K562 (cell line): ENCODE results near the gene ZNF74. TPM values are rescaled to one million over a fixed set of nuclear protein-coding genes. Genes with fewer than 3 reads are reported as not detected.

Source experiments
- ATAC-seq: fragments of 200-7000 bp; cut with Tn5 transposase; 3 replicates; pipeline ENCODE4 v1.9.1; 2020; ENCODE audit warnings: moderate library complexity
- BruUV-seq: library from RNA; stranded (reverse); fragments of 400-500 nt; replicated peaks from 2 replicates; lab custom pipeline; 2021; lab: Mats Ljungman, UMichigan
- CTCF ChIA-PET: fragments of 300-600 bp; formaldehyde crosslinking; extraction: SDS; loops from one replicate; lab custom pipeline; 2021; ENCODE audit warnings: low intra/inter-chr PET ratio; lab: Yijun Ruan, JAX
- POLR2A ChIA-PET: fragments of 300-600, 350-650 bp; sonication (Branson Sonifier 250); formaldehyde crosslinking; extraction: SDS; loops from one replicate; lab custom pipeline; 2021; ENCODE audit warnings: antibody characterized with exemption, inconsistent platforms; lab: Yijun Ruan, JAX
- DNase-seq, 4 experiments: peaks; one replicate each; pipeline versions ENCODE4 v3.0.0 to v3.0.0-alpha.2; 2011 to 2018; ENCODE audit warnings: low spot score in 3 of 4, mixed read lengths in 3 of 4; ENCODE audit errors: extremely low read depth in 1 of 4
- FAIRE-seq: peaks from 2 replicates; lab custom pipeline; 2011; peaks lifted over from hg19 to GRCh38; lab: Jason Lieb, UNC
- H2AFZ ChIP-seq: 2 replicates; pipeline ENCODE4 v1.6.0; 2011; ENCODE audit warnings: low read depth, low read length, control low read depth, inconsistent platforms
- H3K27ac ChIP-seq: fragments of 200-600 bp; 3 replicates; pipeline ENCODE4 v1.8.0; 2011; ENCODE audit warnings: low read depth, mild to moderate bottlenecking, control low read depth, inconsistent platforms, low read length, moderate library complexity, mixed read lengths; ENCODE audit errors: extremely low read depth
- H3K27me3 ChIP-seq, 2 experiments: fragments of 300-600 bp in 1 of 2; 2 replicates in 1 of 2; 3 replicates in 1 of 2; pipeline versions ENCODE4 v1.6.0 to v1.8.0; 2011; ENCODE audit warnings: inconsistent platforms in 2 of 2, low read length in 2 of 2, mild to moderate bottlenecking in 1 of 2, mixed read lengths in 1 of 2, moderate library complexity in 1 of 2; ENCODE audit not compliant: control insufficient read depth in 2 of 2, insufficient read depth in 2 of 2
- H3K36me3 ChIP-seq: fragments of 300-600 bp; 3 replicates; pipeline ENCODE4 v1.8.0; 2011; ENCODE audit warnings: mild to moderate bottlenecking, low read length, inconsistent platforms; ENCODE audit not compliant: control insufficient read depth, insufficient read depth
- H3K4me1 ChIP-seq, 2 experiments: fragments of 200-600 bp in 1 of 2; replicated peaks in 1 of 2; 2 replicates in 1 of 2; 3 replicates in 1 of 2; pipeline versions ENCODE4 v1.5.1 to v1.8.0; 2011; ENCODE audit warnings: inconsistent platforms in 2 of 2, low read length in 2 of 2, mild to moderate bottlenecking in 1 of 2, mixed read lengths in 1 of 2, moderate library complexity in 1 of 2; ENCODE audit not compliant: control insufficient read depth in 2 of 2, insufficient read depth in 2 of 2
- H3K4me2 ChIP-seq: 2 replicates; pipeline ENCODE4 v1.6.1; 2011; ENCODE audit warnings: low read length, control low read depth, inconsistent platforms, mixed read lengths; ENCODE audit not compliant: insufficient read depth
- H3K4me3 ChIP-seq: fragments of 200-600 bp; sonication (generic), shearing (Covaris generic); 2 replicates; pipeline ENCODE4 v1.5.1; 2016; ENCODE audit warnings: control low read depth, inconsistent platforms
- H3K79me2 ChIP-seq: fragments of 200-600 bp; 3 replicates; pipeline ENCODE4 v1.8.0; 2011; ENCODE audit warnings: low read length, inconsistent platforms; ENCODE audit not compliant: control insufficient read depth, insufficient read depth
- H3K9ac ChIP-seq, 2 experiments: 2 replicates each; pipeline versions ENCODE4 v1.6.0 to v1.6.1; 2011; ENCODE audit warnings: low read depth in 2 of 2, low read length in 2 of 2, control low read depth in 1 of 2, inconsistent platforms in 1 of 2, mild to moderate bottlenecking in 1 of 2, mixed read lengths in 1 of 2; ENCODE audit not compliant: insufficient read depth in 1 of 2
- H3K9me1 ChIP-seq: one replicate; pipeline ENCODE4 v1.6.0; 2011; ENCODE audit warnings: inconsistent platforms, mild to moderate bottlenecking, low read length, moderate library complexity; ENCODE audit not compliant: control insufficient read depth, insufficient read depth
- H3K9me3 ChIP-seq: replicated peaks from 2 replicates; pipeline ENCODE4 v1.5.1; 2011; ENCODE audit warnings: low read depth, low read length, inconsistent platforms; ENCODE audit not compliant: control insufficient read depth, insufficient read depth
- H4K20me1 ChIP-seq: replicated peaks from 2 replicates; pipeline ENCODE4 v1.6.1; 2011; ENCODE audit warnings: low read length, inconsistent platforms, mixed read lengths; ENCODE audit not compliant: control insufficient read depth, insufficient read depth
- CEBPB ChIP-seq: fragments of 450-650 bp; IDR thresholded peaks from 2 replicates; pipeline ENCODE4 v1.6.1; 2016; ENCODE audit warnings: missing genetic modification characterization, missing compliant biosample characterization
- CEBPG ChIP-seq, 3 experiments: fragments of 200-800 bp in 1 of 3; sonication (Bioruptor generic) in 1 of 3; sonication (generic) in 1 of 3; formaldehyde crosslinking in 1 of 3; IDR thresholded peaks in 2 of 3; conservative IDR thresholded peaks in 1 of 3; 2 replicates each; pipeline versions ENCODE4 v1.6.1 to v1.8.0; 2016 to 2022; ENCODE audit warnings: missing compliant biosample characterization in 2 of 3, missing genetic modification characterization in 2 of 3, mild to moderate bottlenecking in 1 of 3, missing genetic modification reagents in 1 of 3
- EWSR1 ChIP-seq: fragments of 450-650 bp; IDR thresholded peaks from 2 replicates; pipeline ENCODE4 v1.6.1; 2018; ENCODE audit warnings: borderline replicate concordance, mild to moderate bottlenecking, low read depth, moderate library complexity; ENCODE audit not compliant: partially characterized antibody
- L3MBTL2 ChIP-seq: fragments of 450-650 bp; IDR thresholded peaks from 2 replicates; pipeline ENCODE4 v1.6.1; 2016; ENCODE audit warnings: mild to moderate bottlenecking, moderate library complexity
- MCM2 ChIP-seq: fragments of 450-650 bp; IDR thresholded peaks from 2 replicates; pipeline ENCODE4 v1.6.1; 2017; ENCODE audit warnings: low read depth, mild to moderate bottlenecking
- MIER1 ChIP-seq: fragments of 450-650 bp; IDR thresholded peaks from 2 replicates; pipeline ENCODE4 v1.6.1; 2016; ENCODE audit warnings: antibody characterized with exemption, mild to moderate bottlenecking, low read depth
- MYNN ChIP-seq, 2 experiments: sonication (generic); formaldehyde crosslinking in 1 of 2; IDR thresholded peaks; 2 replicates each; pipeline versions ENCODE4 v1.5.0 to v1.6.1; 2016 to 2020; ENCODE audit warnings: antibody characterized with exemption in 1 of 2, missing genetic modification reagents in 1 of 2
- NR1H2 ChIP-seq: sonication (generic); formaldehyde crosslinking; IDR thresholded peaks from 2 replicates; pipeline ENCODE4 v1.4.0; 2020; ENCODE audit warnings: mild to moderate bottlenecking, missing genetic modification reagents
- NR4A1 ChIP-seq, 2 experiments: fragments of 250-450 bp in 1 of 2; fragments of 450-650 bp in 1 of 2; sonication (Bioruptor Pico) in 1 of 2; IDR thresholded peaks; 2 replicates each; pipeline versions ENCODE4 v1.4.0 to v1.6.1; 2016 to 2020; ENCODE audit warnings: mild to moderate bottlenecking in 2 of 2, missing compliant biosample characterization in 1 of 2, missing genetic modification characterization in 1 of 2, moderate library complexity in 1 of 2
- RAD21 ChIP-seq, 2 experiments: fragments of 250-450 bp in 1 of 2; fragments of 450-650 bp in 1 of 2; sonication (Bioruptor Pico) in 1 of 2; formaldehyde crosslinking in 1 of 2; IDR thresholded peaks in 1 of 2; conservative IDR thresholded peaks in 1 of 2; 2 replicates each; pipeline versions ENCODE4 v1.4.0 to v1.8.0; 2020 to 2022; ENCODE audit warnings: mild to moderate bottlenecking in 2 of 2, moderate library complexity in 1 of 2
- SMAD1 ChIP-seq: fragments of 150-350 bp; IDR thresholded peaks from 2 replicates; pipeline ENCODE4 v1.6.1; 2014; ENCODE audit warnings: low read length, low read depth; ENCODE audit not compliant: partially characterized antibody
- STAG1 ChIP-seq: sonication (generic); formaldehyde crosslinking; IDR thresholded peaks from 2 replicates; pipeline ENCODE4 v1.5.0; 2020; ENCODE audit warnings: missing genetic modification reagents, borderline replicate concordance
- TEAD2 ChIP-seq: fragments of 450-650 bp; IDR thresholded peaks from 2 replicates; pipeline ENCODE4 v1.6.1; 2016; ENCODE audit warnings: missing genetic modification characterization, control low read depth, missing compliant biosample characterization
- TOE1 ChIP-seq, 2 experiments: fragments of 450-650 bp in 1 of 2; sonication (generic) in 1 of 2; formaldehyde crosslinking in 1 of 2; IDR thresholded peaks; 2 replicates each; pipeline versions ENCODE4 v1.7.1 to v1.8.0; 2016 to 2022; ENCODE audit warnings: borderline replicate concordance in 2 of 2, mild to moderate bottlenecking in 2 of 2, antibody characterized with exemption in 1 of 2, inconsistent platforms in 1 of 2, low read depth in 1 of 2, missing genetic modification reagents in 1 of 2, moderate library complexity in 1 of 2
- ZFP30 ChIP-seq: fragments of 250-450 bp; sonication (Bioruptor Pico); IDR thresholded peaks from 2 replicates; pipeline ENCODE4 v1.8.0; 2022; ENCODE audit warnings: moderate library complexity, mild to moderate bottlenecking, inconsistent platforms, borderline replicate concordance
- ZNF263 ChIP-seq: sonication (generic); formaldehyde crosslinking; IDR thresholded peaks from 2 replicates; pipeline ENCODE4 v1.8.0; 2022; ENCODE audit warnings: mild to moderate bottlenecking, missing genetic modification reagents, borderline replicate concordance
- ZNF586 ChIP-seq: fragments of 450-650 bp; formaldehyde crosslinking; conservative IDR thresholded peaks from 2 replicates; pipeline ENCODE4 v1.4.0; 2020; ENCODE audit warnings: mild to moderate bottlenecking, moderate library complexity
- ZNF778 ChIP-seq: fragments of 450-650 bp; formaldehyde crosslinking; IDR thresholded peaks from 2 replicates; pipeline ENCODE4 v1.4.0; 2020; ENCODE audit warnings: mild to moderate bottlenecking, moderate library complexity
- WGBS: fragments of 100-300 bp; shearing (Covaris generic); methylation state at CpG from one replicate; pipeline ENCODE4 v1.1.6; 2016; ENCODE audit warnings: low coverage, mixed read lengths; ENCODE audit not compliant: insufficient coverage; ENCODE audit errors: missing lambda C conversion rate; 5-methylcytosine and 5-hydroxymethylcytosine counted together
- in situ Hi-C: fragments of 300-500 bp; cut with MboI; formaldehyde crosslinking; loops from 4 replicates; pipeline ENCODE4 v1.15.0; 2018; ENCODE audit warnings: inconsistent platforms, mixed read lengths
- intact Hi-C: fragments of 100-400 bp; cut with micrococcal nuclease; formaldehyde crosslinking; loops from 2 replicates; pipeline ENCODE4 v1.14.2; 2022
- polyA plus RNA-seq, 8 experiments: library from polyadenylated mRNA; depleted of rRNA in 4 of 8; stranded (reverse) in 5 of 8; unstranded in 3 of 8; fragments of >200 nt; fragmentation: Nextera tagmentation in 2 of 8; fragmentation: Illumina TruSeq in 1 of 8; extraction: Ambion mirVana in 2 of 8; extraction: Trizol in 1 of 8; gene quantifications; 2 replicates each; pipeline versions ENCODE4 v1.2.1 to v1.2.3, GENCODE V29; 2011 to 2014; ENCODE audit warnings: inconsistent platforms in 1 of 8, missing spikeins in 1 of 8
- total RNA-seq, 7 experiments: library from RNA; depleted of rRNA in 6 of 7; stranded (reverse); fragments of >200 nt in 6 of 7; fragmentation: Illumina TruSeq in 2 of 7; extraction: Trizol in 2 of 7; gene quantifications; 2 replicates each; pipeline versions ENCODE4 v1.2.1 to v1.2.3, GENCODE V29; 2011 to 2021; ENCODE audit warnings: low replicate concordance in 1 of 7
- TF ChIP-seq, protein P1 (sequence below): sonication (generic); formaldehyde crosslinking; IDR thresholded peaks from 2 replicates; pipeline ENCODE4 v1.8.0; 2022; ENCODE audit warnings: mild to moderate bottlenecking, missing genetic modification reagents
- TF ChIP-seq, protein P2 (sequence below): fragments of 250-450 bp; sonication (Bioruptor Pico); IDR thresholded peaks from 2 replicates; pipeline ENCODE4 v1.8.0; 2021; ENCODE audit warnings: borderline replicate concordance, mild to moderate bottlenecking, moderate library complexity; ENCODE audit not compliant: poor library complexity, severe bottlenecking

The ZNF74 gene
- total and polyA plus RNA-seq, 9 of the 15 experiments (the other 6 are each of a cell fraction or from before 2014, with no cell fraction given), result 2.4 to 53.5 (median 31.5) TPM

DNA sequence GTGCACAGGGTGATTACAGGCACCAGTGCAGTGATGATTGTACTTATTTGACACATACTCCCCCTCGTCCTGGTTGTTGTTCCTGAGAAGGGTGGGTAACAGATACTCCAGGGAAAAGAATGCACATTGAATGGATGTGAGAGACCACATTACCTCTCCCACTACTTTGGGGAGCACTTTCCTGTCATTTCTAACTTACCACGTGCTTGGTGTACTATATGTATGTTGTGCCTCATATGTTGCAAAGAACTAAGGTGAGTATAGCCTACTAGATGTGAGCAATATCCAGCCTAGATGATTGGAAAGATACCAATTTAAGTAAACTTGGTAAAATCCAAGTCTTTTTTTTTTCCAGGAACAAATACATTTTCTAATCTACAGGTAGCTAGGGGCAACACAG, 58.0 kb downstream of the ZNF74 start:
- H3K27ac ChIP-seq, result no peak overlapping the region
- H3K79me2 ChIP-seq, result no peaks in the 10 kb centered on the region
- H4K20me1 ChIP-seq, result peaks cover 12% of the 10 kb centered on the region; the same call in 1 of the 2 replicates
- no peak overlapping the region for H3K9ac ChIP-seq
- DNase-seq (no peak), FAIRE-seq (no peak), ATAC-seq (no peak)
- H3K4me2 ChIP-seq, result no peak overlapping the region
- peaks cover 26 to 35% of the 10 kb centered on the region in 2 experiments; a peak in 4 of 5 replicates for H3K27me3 ChIP-seq
- peaks cover 0 to 3% of the 10 kb centered on the region in 2 experiments; a peak in 2 of 5 replicates for H3K4me1 ChIP-seq
- intact Hi-C loops, result no loop called here
- H3K9me1 ChIP-seq, result no peaks in the 10 kb centered on the region
- BruUV-seq, result no TSS peak
- ChIA-PET CTCF (interaction anchor here (6.9 kb wide), 1 partner anchor 33 kb away, joined by 195 read pairs; no protein-coding TSS in a partner anchor), POLR2A (interaction anchor here (0.5 to 6.8 kb wide), 3 partner anchors 11 to 22 kb away, joined by 3 to 46 read pairs (median 3); no protein-coding TSS in a partner anchor)
- H3K9me3 ChIP-seq, result no peaks in the 10 kb centered on the region
- H2AFZ ChIP-seq, result no peak overlapping the region
- H3K36me3 ChIP-seq, result no peaks in the 10 kb centered on the region
- no peak overlapping the region for H3K4me3 ChIP-seq
- in situ Hi-C loops, result no loop called here
- WGBS, result 4% methylated on average over 2 of the region's 2 CpGs
- TF ChIP-seq MCM2, result no peak
- TF ChIP-seq ZNF778 (CRISPR knock-in tag), result no peak
- no peak for TF ChIP-seq ZNF586
- TF ChIP-seq STAG1 (CRISPR knock-in tag), result no peak
- TF ChIP-seq MIER1, result no peak
- TF ChIP-seq MYNN (IDR thresholded peaks at IDR 0.05), result no peak
- no peak for TF ChIP-seq MYNN (CRISPR knock-in tag; IDR thresholded peaks at IDR 0.05)
- no peak for TF ChIP-seq TOE1 (IDR thresholded peaks at IDR 0.05; ENCODE audit: borderline replicate concordance)
- no peak for TF ChIP-seq TOE1 (CRISPR knock-in tag; IDR thresholded peaks at IDR 0.05; ENCODE audit: borderline replicate concordance, low read depth)
- no peak for TF ChIP-seq NR1H2 (CRISPR knock-in tag)
- TF ChIP-seq, protein P1, sequence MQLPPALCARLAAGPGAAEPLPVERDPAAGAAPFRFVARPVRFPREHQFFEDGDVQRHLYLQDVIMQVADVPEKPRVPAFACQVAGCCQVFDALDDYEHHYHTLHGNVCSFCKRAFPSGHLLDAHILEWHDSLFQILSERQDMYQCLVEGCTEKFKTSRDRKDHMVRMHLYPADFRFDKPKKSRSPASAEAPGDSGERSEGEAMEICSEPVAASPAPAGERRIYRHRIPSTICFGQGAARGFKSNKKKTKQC, result no peak
- 0 out of 2 replicates have a peak, but pooled peaks have one; percentile 31 for TF ChIP-seq TEAD2 (tag)
- TF ChIP-seq, protein P2, sequence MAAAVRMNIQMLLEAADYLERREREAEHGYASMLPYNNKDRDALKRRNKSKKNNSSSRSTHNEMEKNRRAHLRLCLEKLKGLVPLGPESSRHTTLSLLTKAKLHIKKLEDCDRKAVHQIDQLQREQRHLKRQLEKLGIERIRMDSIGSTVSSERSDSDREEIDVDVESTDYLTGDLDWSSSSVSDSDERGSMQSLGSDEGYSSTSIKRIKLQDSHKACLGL (CRISPR knock-in tag), result no peak
- TF ChIP-seq ZFP30 (CRISPR knock-in tag), result no peak
- peak; percentile 42 for TF ChIP-seq ZNF263 (CRISPR knock-in tag)
- no peak for TF ChIP-seq NR4A1 (CRISPR knock-in tag; IDR thresholded peaks at IDR 0.05)
- no peak for TF ChIP-seq NR4A1 (tag; IDR thresholded peaks at IDR 0.05)
- TF ChIP-seq CEBPB (tag), result no peak
- TF ChIP-seq RAD21 (CRISPR knock-in tag; conservative IDR thresholded peaks at IDR 0.05 in 1 of 2, IDR thresholded peaks at IDR 0.05 in 1 of 2), result no peak
- TF ChIP-seq SMAD1, result no peak
- no peak for TF ChIP-seq EWSR1
- peak; percentile 25; the same call in 1 of the 2 replicates for TF ChIP-seq CEBPG (CRISPR knock-in tag; IDR thresholded peaks at IDR 0.05)
- TF ChIP-seq CEBPG (tag; conservative IDR thresholded peaks at IDR 0.05 in 1 of 2, IDR thresholded peaks at IDR 0.05 in 1 of 2), result no peak
- 0 out of 2 replicates have a peak, but pooled peaks have one; percentile 32 for TF ChIP-seq L3MBTL2
